HG03025 (cell line): ENCODE measurements around the gene CDC42EP5.
"Not testable (repeated sequence)": the region's sequence is repeated elsewhere in the genome, so short reads cannot be mapped to it uniquely, and the experiment has no call there.

Source experiments
- ATAC-seq: cut with Tn5 transposase; IDR thresholded peaks from one replicate; pipeline ENCODE4 v1.9.1; 2021; ENCODE audit warnings: mild to moderate bottlenecking, moderate library complexity; ENCODE audit not compliant: unreplicated experiment, low FRiP score

The CDC42EP5 gene, protein sequence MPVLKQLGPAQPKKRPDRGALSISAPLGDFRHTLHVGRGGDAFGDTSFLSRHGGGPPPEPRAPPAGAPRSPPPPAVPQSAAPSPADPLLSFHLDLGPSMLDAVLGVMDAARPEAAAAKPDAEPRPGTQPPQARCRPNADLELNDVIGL

DNA sequence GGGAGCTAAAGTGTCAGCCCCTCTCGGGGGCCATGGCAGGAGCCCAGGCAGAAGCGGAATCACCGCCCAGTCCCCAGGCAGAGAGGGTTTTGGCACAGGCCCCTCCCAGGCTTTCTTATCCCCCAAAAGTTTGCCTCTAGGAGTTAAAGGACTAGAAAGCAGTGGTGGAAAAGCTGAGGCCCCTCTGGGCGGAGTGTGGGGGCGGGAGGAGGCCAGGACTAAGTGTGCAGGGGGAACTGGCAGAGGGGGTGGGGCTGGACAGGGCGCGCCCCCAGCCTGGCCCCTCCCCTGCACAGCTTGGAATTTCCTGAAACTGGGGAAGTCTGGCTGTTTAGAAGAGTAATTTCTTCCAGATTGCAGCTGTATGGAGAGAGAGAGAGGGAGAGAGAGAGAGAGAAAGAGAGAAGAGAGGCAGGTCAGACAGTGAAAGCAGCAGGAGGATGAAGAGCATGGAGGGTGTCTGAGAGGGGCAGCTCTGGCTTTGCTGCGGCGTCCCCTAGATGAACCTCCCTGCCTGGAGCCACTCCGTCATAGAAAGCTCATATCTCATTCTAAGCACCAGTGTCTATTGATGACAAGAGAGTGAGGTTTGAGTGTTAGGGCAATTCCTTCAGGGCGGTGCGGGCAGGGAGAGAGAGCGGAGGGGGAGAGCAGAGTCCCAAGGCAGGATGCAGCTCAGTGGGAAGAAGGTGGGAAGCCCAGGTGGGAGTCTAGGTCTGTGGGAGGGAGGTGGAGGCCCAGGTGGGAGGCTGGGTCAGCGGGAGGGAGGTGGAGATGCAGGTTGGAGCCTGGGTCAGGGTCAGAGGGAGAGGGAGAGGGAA lies at the start of gene CDC42EP5:
Gene CDC42EP5, minus strand, starts transcription at position 226 of the 821 bp plus-strand sequence. CDS start 7,749 bp downstream, outside the sequence.
- ATAC-seq: no peak

DNA sequence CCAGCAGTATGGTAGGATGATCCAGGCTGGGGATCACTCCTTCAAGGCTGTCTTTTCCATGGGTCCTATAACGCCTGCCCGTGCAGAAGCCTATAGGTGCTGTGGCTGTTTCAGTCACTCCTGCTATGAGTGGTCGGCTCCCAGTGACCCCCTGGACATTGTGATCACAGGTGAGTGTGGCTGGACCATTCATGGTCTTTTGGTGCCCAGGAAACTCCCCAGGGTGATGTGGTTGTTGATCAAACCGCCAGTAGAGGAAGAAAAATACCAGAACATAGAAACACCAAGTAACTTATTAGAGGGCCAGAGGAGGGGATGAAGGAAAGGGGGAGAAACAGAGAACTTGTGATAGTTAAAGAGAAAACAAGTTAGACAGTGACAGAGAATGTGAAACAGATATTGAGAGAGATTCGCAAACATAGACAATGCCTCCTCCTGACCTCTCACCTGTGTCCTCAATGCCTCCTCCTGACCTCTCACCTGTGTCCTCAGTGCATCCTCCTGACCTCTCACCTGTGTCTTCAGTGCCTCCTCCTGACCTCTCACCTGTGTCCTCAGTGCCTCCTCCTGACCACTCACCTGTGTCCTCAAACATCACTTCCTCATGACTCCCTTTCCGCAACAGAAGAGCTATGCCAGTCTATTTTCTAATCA lies 48.9 kb upstream of the CDC42EP5 start:
- no peak for ATAC-seq

DNA sequence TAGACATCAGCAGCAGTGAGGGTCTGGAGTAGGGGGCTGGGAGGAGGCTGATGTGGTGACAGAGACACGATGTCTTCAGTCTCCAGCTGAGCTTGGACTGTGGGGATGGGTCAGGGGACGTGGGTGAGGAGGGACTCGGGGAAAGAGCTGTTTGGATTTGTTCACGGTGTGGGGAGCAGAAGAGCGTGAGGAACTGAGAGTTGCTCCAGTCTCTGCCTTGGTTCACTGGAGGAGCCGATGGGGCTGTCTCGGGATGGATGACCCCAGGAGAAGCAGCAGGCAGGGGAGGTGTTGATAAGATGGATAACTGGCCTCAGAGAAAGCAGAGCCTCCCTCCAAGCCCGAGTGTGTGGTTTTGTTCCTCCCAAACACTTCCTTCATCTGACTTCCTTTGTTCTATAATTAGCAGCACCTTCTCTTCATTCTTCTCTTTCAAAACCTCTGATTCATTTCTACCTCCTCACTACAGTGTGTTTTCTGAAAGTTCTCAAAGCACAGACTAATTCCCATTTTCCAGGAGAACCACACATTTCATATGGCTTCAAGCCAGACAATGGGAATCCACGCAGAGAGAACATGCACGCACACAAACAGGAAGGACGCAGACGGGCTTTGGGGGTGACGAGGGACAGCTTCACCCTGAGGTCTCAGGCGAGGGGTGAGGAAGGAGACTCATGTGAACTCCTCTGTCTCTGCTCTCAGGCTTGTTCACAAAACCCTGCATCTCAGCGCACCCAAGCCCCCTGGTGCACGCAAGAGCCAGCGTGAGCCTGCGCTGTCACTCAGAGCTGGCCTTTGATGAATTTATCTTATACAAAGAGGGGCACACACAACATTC lies 48.1 kb upstream of the CDC42EP5 start:
- no peak for ATAC-seq

DNA sequence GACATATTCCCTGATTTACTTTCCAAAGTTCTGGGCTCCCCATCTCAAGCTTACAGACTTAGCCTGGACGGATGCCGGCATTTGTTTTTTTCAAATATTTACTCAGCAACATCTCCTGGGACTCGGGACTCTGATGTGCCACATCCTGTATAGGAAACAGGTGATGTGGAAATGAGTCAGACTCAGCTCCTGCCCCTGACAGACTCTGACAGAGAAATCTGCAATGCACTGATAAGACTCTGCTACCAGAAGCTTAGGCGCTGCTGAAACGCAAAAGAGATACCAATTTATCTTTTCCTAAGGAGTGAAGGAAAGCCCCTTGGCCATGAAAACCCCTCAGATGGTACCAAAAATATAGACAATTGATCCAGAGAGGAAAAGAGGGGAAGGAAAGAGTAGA lies 45.7 kb upstream of the CDC42EP5 start:
- no peak for ATAC-seq

DNA sequence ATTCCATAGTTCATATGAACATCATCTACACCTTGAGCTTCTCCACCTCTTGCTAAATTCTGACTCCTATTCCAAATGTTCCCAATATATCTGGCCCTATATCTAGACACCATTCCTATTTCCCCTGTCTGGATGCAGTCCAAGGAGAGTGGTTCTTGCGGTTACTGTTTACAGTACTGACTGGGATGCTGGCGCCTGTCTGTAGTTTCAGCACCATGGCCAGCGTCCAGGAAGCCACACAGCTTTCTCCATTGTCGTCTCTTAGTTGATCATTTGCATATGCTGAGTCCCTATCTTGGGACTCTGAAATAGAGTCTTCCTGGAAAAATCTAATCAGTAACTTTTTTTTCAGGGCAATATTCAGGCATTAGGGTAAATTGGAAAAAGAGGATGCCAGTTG lies 44.4 kb upstream of the CDC42EP5 start:
- no peak for ATAC-seq

DNA sequence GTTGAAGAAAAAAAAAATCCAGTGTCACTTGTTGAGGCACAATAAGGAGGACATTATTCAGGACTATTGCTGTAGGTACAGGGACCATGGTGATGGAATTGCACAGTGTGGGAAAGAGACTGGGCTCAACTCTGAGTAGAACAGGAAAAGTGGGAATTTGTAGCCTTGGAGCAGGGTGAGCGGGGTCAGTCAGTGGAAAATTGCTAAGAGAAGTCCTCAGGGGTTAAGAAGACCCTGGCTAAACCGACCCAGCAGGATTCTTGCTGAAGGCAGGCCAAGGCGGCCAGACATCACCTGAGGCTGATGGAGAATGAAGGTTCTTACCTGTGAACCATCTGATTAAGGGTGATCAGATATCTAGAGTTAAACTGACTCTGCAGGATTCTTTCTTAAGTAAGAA lies 42.1 kb upstream of the CDC42EP5 start:
- ATAC-seq: no peak

DNA sequence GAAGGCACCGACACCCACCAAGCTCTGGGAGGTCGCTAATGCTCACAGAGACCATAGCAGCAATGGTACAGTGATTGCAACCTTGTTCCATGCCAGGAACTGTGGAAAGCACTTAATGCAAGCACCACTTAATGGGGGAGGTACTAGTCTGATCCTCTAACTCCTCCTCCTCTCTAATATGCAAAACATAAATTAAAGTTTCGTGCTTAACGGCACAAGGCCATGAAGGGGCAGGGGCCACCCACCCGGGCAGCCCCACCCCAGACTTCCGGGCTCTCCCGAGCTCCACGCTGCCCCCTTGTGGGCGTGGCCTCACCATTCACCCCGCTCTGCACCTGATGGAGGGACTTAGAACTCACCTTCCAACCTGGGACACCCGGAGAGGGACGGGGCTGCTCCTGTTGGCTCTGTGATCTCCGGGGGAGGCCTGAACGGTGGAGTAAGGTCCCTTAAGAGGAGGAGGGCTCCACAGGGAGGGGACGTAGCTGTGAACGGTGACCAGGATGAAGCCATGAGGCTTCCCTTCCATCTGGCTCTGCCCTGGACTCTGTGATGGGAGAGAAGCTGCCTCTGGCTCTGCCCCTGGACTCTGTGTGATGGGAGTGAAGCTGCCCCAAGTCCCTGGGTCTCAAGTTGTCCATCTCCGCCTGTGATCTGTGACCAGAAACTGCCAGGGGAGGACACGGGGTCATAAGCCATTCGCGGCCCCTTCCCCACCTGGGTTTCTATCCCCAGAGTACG lies 36.3 kb upstream of the CDC42EP5 start:
- ATAC-seq: not testable (repeated sequence)

DNA sequence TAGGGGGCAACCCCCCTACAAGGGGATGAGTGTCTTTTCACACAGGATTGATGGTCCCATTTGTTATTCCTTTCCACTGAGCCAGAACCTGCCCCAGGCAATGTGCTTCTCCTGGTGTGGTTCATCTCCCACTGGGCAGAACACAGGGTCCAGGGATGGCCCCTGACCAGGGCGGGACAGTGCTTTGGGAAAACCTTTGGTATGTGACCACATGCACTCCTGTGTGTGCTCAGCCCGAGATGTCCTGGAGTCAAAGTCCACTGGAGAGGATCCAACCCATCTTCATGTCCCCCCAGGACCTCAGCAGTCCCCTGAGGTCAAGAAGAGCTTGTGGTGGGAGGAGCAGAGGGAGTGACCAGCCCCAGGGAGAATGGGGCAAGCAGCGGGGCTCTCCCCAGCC lies 35.4 kb upstream of the CDC42EP5 start:
- ATAC-seq: not testable (repeated sequence)

DNA sequence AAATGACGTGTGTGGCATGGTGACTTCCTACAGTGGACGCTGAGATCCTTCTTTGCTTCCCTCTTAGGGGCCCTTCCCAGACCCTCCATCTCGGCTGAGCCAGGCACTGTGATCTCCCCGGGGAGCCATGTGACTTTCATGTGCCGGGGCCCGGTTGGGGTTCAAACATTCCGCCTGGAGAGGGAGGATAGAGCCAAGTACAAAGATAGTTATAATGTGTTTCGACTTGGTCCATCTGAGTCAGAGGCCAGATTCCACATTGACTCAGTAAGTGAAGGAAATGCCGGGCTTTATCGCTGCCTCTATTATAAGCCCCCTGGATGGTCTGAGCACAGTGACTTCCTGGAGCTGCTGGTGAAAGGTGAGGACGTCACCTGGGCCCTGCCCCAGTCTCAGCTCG lies 34.7 kb upstream of the CDC42EP5 start:
- ATAC-seq: no peak

DNA sequence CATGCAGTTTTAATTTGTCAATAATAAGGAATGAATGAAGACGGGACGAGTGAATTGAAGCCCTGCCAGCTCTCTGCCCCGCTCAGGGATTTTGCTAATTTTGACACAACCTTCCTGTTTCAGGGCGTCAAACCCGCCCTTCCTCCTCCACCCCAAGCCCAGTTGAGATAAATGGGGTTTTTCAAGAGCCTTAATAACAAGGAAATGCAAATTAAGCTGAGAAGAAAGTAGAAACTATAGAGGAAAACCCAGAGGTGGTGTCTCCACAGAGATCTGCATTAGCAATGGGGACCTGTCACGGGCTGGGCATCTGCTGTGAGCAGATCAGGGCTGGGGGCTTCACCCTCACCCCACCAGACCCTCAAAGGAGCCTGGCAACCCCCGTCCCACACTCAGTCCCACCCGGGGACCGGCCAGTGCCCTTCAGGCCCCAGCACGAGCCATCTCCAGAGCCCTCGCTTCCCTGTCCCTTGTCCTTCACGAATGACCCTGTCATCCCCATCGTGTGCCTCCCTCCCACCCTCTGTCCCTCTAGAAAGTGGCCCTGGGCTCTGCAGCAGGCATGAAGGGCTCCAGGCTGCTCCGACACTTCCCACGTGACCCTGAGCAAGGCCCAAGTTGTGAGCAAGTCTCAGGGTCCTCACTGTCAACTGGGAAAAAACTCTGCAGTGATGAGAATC lies 34.1 kb upstream of the CDC42EP5 start:
- not testable (repeated sequence) for ATAC-seq

DNA sequence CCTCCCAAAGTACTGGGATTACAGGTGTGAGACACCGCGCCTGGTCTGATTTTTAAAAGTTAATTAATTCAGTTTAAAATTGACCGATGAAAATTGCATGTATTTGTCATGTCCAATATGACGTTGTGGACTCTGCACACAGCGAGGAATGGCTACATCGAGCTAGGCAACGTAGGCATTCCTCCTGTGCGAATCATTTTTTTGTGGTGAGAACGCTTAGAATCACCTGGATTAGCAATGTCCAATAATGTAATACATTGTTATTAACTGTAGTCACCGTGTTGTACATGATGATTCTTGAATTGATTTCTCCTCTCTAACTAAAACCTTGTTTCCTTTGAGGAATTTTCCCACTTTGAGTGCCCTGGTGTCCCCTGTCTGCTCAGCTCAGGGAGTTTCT lies 33.0 kb upstream of the CDC42EP5 start:
- no peak for ATAC-seq

DNA sequence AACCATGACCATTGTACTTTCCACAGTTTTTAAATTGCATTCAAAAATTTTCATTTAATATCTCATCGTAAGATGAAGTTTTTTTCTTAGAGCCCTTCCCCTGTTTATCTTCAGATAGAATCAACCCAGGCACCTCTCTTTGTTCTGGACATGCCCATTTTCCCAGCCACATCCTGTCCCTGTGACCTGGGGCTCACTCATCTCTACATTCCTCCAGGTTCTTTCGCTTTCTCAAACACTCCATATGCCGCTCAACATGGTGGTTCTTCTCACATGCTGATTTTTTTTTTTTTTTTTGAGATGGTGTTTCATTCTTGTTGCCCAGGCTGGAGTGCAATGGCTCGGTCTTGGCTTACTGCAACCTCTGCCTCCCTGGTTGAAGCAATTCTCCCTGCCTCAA lies 32.4 kb upstream of the CDC42EP5 start:
- ATAC-seq: not testable (repeated sequence)

DNA sequence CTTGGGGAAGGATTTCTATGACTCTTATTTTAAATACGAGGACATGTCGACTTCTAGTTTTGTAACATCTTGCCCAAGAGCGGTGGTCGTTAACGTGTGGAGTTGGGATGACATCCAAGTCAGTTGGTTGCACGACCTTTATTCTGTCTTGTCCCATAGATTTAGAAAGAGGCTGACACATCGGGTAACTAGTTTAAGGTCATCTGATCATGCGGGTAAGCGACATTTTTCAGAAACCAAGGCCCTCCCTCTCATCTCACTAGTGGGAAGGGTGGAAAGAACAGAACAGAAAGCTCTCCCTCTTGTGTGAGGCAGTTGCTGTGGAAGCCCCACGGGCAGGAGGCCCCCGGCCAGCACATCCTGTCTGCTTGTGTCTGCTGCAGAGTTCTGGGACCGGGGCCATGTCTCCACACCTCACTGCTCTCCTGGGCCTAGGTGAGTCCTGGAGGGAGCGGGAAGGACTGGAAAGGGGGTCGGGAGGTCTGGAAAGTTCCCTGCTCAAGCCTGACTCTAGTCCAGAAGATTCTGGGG lies 29.5 kb upstream of the CDC42EP5 start, which contains the start of gene LAIR2:
Gene LAIR2, plus strand, starts transcription at position 314 of the 531 bp plus-strand sequence. Its CDS starts 88 bp downstream, at position 402.
- no peak for ATAC-seq

DNA sequence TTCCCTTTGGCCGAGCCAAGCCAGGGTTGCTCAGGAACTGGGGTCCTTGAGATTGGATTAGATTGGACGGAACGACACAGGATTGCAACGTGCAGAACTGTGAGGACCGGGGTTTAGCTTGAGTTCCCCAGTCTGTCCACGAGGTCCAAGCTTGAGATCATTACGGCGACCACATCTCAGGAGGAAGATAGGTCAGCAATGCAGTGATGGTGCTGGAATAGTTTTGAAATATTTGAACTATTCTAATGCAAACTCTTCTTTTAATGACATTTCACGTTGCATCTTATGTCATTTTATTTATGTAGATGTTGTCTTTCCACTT lies 25.3 kb upstream of the CDC42EP5 start:
- not testable (repeated sequence) for ATAC-seq

DNA sequence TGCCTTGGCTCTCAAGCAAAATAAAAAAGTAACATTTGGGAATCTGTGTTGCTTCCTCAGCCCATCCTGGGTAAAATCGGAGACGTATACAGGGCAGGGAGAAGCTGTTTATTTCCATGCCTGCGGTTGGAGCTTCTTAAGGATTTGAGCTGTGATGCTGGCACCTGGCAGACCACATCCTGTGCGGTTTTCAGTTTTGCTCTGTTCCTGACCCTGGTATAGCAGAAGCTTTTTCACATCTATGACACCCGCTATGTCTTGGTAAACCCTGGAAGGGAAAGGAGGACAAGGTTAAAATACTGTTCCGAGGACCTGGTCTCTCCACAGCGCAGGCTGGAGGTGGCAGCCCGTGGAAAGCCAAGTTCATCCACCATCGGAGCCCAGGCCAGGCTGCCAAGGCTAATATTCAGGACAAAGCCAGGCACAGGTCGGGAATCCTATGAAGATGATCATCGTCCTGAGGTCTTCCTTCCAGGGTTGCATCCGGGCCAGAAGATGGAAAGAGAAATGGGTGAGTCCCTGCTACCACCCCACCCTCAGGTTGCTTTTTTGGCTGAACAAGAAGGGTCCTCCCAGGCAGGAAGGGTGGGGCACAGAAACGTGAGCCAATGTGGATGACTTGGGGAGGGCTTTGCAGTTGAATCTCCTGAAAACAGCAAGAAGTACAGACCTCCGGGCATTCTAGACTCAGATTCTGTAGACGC lies 24.8 kb upstream of the CDC42EP5 start:
- not testable (repeated sequence) for ATAC-seq

DNA sequence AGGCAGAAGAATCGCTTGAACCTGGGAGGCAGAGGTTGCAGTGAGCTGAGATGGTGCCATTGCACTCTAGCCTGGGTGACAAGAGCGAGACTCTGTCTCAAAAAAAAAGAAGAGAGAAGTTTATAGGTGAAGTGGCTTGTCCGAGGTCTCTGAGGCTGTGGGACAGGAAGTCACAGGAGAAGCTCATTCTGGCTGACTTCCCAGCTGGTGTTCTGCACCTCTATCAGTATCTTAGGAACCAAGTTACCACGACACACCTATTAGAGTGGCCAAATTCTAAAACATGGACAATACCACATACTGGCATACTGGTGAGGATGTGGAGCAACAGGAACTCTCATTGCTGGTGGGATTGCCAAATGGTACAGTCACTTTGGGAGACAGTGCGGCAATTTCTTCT lies 22.2 kb upstream of the CDC42EP5 start:
- ATAC-seq: not testable (repeated sequence)

DNA sequence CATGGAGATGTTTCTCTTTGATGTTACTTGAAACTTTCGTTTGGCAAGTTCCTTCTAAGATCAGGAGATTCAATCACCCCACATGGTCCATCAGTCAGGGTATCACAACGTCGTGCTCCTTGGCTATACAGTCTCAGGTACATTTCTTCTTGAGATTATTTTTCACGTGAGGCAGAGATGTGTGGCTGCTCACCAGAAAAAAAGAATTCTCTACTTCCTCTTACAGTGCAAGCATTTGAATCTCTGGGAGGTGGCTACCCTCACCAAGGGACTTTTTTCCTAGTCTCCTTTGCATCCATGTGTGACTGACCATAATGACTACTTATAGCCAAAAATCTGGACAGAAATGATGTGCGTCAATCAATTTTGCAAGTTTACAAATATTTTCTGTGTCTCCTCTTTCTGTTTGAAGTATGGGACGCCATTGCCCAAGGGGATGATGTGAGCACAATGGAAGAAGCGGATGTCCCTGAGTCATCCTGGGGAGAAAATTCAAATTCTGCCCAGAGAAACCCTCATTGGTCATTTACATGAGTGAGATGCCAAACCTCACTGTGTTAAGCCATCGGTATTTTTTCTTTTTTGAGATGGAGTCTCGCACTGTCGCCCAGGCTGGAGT lies 21.0 kb upstream of the CDC42EP5 start:
- no peak for ATAC-seq

DNA sequence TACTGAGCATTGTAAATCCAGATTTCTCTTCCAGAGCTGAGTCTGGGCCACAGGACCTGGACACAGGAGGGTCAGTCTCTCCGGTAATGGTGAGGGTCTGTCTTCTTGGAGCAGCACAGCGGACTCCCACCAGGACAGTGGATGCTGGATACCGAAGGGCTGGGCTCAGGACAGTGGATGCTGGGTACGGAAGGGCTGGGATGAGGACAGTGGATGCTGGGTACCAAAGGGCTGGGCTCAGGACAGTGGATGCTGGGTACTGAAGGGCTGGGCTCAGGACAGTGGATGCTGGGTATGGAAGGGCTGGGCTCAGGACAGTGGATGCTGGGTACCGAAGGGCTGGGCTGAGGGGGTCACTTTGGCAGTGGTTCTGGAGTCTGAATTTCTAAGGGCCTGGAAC lies 20.0 kb upstream of the CDC42EP5 start:
- not testable (repeated sequence) for ATAC-seq
